Measurements from ENCODE around the gene MOB3B.

MOB3B gene

GRCh38 chr9:27369591-27369990, 160.0 kb downstream of the MOB3B start:
- Histone ChIP-seq H3K4me1 (ENCODE audit: control insufficient read depth, low read length) (peaks cover 32% of the 10 kb centered on the region), H3K27me3 (ENCODE audit: control insufficient read depth, low read length) (peaks cover 9% of the 10 kb centered on the region; the same call in 1 of the 2 replicates), H3K4me2 (ENCODE audit: low read length) (peak overlapping the region; percentile 46)

GRCh38 chr9:27368316-27368985, 161.2 kb downstream of the MOB3B start:
- Histone ChIP-seq H3K9me2 (replicated peaks; ENCODE audit: control insufficient read depth, low read length) (no peaks in the 10 kb centered on the region), H3K27ac (ENCODE audit: low read depth, low read length) (no peak overlapping the region), H3K9me3 (ENCODE audit: control insufficient read depth, insufficient read depth, low read length) (no peaks in the 10 kb centered on the region), H3K4me3 (ENCODE audit: low read length) (no peak overlapping the region), H3K36me3 (ENCODE audit: control insufficient read depth, low read length) (no peaks in the 10 kb centered on the region), H3K4me2 (ENCODE audit: low read length) (no peak overlapping the region), H3K4me1 (ENCODE audit: control insufficient read depth, low read length) (peaks cover 32% of the 10 kb centered on the region), H3K27me3 (ENCODE audit: control insufficient read depth, low read length) (peaks cover 9% of the 10 kb centered on the region; the same call in 1 of the 2 replicates), H4K20me1 (ENCODE audit: control insufficient read depth, insufficient read depth, low read depth, low read length) (peaks cover 2% of the 10 kb centered on the region; the same call in 1 of the 2 replicates), H3F3A (ENCODE audit: control insufficient read depth, insufficient read depth) (no peaks in the 10 kb centered on the region), H3K79me2 (ENCODE audit: control insufficient read depth, low read length) (no peaks in the 10 kb centered on the region)
- TF ChIP-seq CTCF (IDR thresholded peaks at IDR 0.05; ENCODE audit: low read depth, low read length, poor library complexity, severe bottlenecking) (no peak), EZH2phosphoT487 (IDR thresholded peaks at IDR 0.05; ENCODE audit: borderline replicate concordance, low read length) (no peak)

More at GRCh38 chr9:27369591-27369990, 160.0 kb downstream of the MOB3B start:
- H4K20me1 ChIP-seq (ENCODE audit: control insufficient read depth, insufficient read depth, low read depth, low read length): peaks cover 2% of the 10 kb centered on the region; the same call in 1 of the 2 replicates
- no peaks in the 10 kb centered on the region for H3F3A ChIP-seq (ENCODE audit: control insufficient read depth, insufficient read depth)
- no peaks in the 10 kb centered on the region for H3K9me2 ChIP-seq (replicated peaks; ENCODE audit: control insufficient read depth, low read length)
- H3K9me3 ChIP-seq (ENCODE audit: control insufficient read depth, insufficient read depth, low read length): no peaks in the 10 kb centered on the region
- no peak overlapping the region for H3K27ac ChIP-seq (ENCODE audit: low read depth, low read length)
- no peaks in the 10 kb centered on the region for H3K36me3 ChIP-seq (ENCODE audit: control insufficient read depth, low read length)
- TF ChIP-seq CTCF (IDR thresholded peaks at IDR 0.05; ENCODE audit: low read depth, low read length, poor library complexity, severe bottlenecking): no peak
- no peak for TF ChIP-seq EZH2phosphoT487 (IDR thresholded peaks at IDR 0.05; ENCODE audit: borderline replicate concordance, low read length)
- no peaks in the 10 kb centered on the region for H3K79me2 ChIP-seq (ENCODE audit: control insufficient read depth, low read length)
- peak overlapping the region; percentile 25 for H3K4me3 ChIP-seq (ENCODE audit: low read length)

- TF ChIP-seq CTCF (IDR thresholded peaks at IDR 0.05; ENCODE audit: low read depth, low read length, poor library complexity, severe bottlenecking) (no peak), EZH2phosphoT487 (IDR thresholded peaks at IDR 0.05; ENCODE audit: borderline replicate concordance, low read length) (no peak)
Measured at GRCh38 chr9:27367921-27368315, 161.7 kb downstream of the MOB3B start.

More at GRCh38 chr9:27367921-27368315, 161.7 kb downstream of the MOB3B start:
- Histone ChIP-seq H3K4me2 (ENCODE audit: low read length) (no peak overlapping the region), H3K79me2 (ENCODE audit: control insufficient read depth, low read length) (no peaks in the 10 kb centered on the region), H3K9me2 (replicated peaks; ENCODE audit: control insufficient read depth, low read length) (no peaks in the 10 kb centered on the region), H3K4me1 (ENCODE audit: control insufficient read depth, low read length) (peaks cover 32% of the 10 kb centered on the region), H3K27ac (ENCODE audit: low read depth, low read length) (no peak overlapping the region), H4K20me1 (ENCODE audit: control insufficient read depth, insufficient read depth, low read depth, low read length) (peaks cover 2% of the 10 kb centered on the region; the same call in 1 of the 2 replicates), H3K9me3 (ENCODE audit: control insufficient read depth, insufficient read depth, low read length) (no peaks in the 10 kb centered on the region), H3K36me3 (ENCODE audit: control insufficient read depth, low read length) (no peaks in the 10 kb centered on the region), H3K27me3 (ENCODE audit: control insufficient read depth, low read length) (peaks cover 9% of the 10 kb centered on the region; the same call in 1 of the 2 replicates), H3F3A (ENCODE audit: control insufficient read depth, insufficient read depth) (no peaks in the 10 kb centered on the region), H3K4me3 (ENCODE audit: low read length) (no peak overlapping the region)
